NCI-H774 (cell line): ENCODE data around the gene TTLL8.
"Not testable (repeated sequence)": the region's sequence is repeated elsewhere in the genome, so short reads cannot be mapped to it uniquely, and the experiment has no call there.

Experiments used
- DNase-seq: peaks from one replicate; lab custom pipeline; 2025; lab: John Stamatoyannopoulos, UW

The TTLL8 gene

GRCh38 chr22:49983148-49984042 is 74.7 kb downstream of the TTLL8 start:
- no peak for DNase-seq

- DNase-seq, result not testable (repeated sequence)
Observed at GRCh38 chr22:49981799-49982198, 76.3 kb downstream of the TTLL8 start.

GRCh38 chr22:49979587-49980264 is 78.4 kb downstream of the TTLL8 start:
- DNase-seq, result no peak

- no peak for DNase-seq
Observed at GRCh38 chr22:49977578-49977977, 80.5 kb downstream of the TTLL8 start.

GRCh38 chr22:49976439-49977175 is 81.5 kb downstream of the TTLL8 start:
- no peak for DNase-seq

GRCh38 chr22:49975543-49976389 is 82.3 kb downstream of the TTLL8 start:
- DNase-seq, result no peak

- no peak for DNase-seq
Observed at GRCh38 chr22:49973018-49973961, 84.8 kb downstream of the TTLL8 start.

- DNase-seq, result no peak
Observed at GRCh38 chr22:49972163-49973017, 85.7 kb downstream of the TTLL8 start.

GRCh38 chr22:49971232-49972162 is 86.6 kb downstream of the TTLL8 start:
- DNase-seq, result no peak

GRCh38 chr22:49970528-49971231 is 87.4 kb downstream of the TTLL8 start:
- peak; percentile 76 for DNase-seq

GRCh38 chr22:49969751-49970527 is 88.2 kb downstream of the TTLL8 start:
- DNase-seq, result no peak

- no peak for DNase-seq
Observed at GRCh38 chr22:49968831-49969661, 89.1 kb downstream of the TTLL8 start.
